PFSK-1 (cell line): ENCODE measurements around the gene MAN2B1.

ENCODE experiments used
- FOXP2 ChIP-seq: optimal IDR thresholded peaks from 2 replicates; pipeline ENCODE3; 2011; ENCODE audit warnings: borderline replicate concordance, control low read depth, inconsistent platforms; ENCODE audit not compliant: insufficient read depth; ENCODE audit errors: extremely low read length, extremely low read depth
- POLR2AphosphoS5 ChIP-seq: IDR thresholded peaks from 2 replicates; pipeline ENCODE4 v1.6.1; 2012; ENCODE audit warnings: low read depth, mild to moderate bottlenecking, control low read depth, low read length, moderate library complexity
- REST ChIP-seq, 2 experiments: IDR thresholded peaks; 2 replicates each; pipeline versions ENCODE4 v1.6.1 to v1.8.0; 2011 to 2012; ENCODE audit warnings: low read depth in 2 of 2, low read length in 2 of 2, control low read depth in 1 of 2, inconsistent platforms in 1 of 2, mild to moderate bottlenecking in 1 of 2, moderate library complexity in 1 of 2; ENCODE audit not compliant: insufficient read depth in 1 of 2
- SIN3A ChIP-seq: IDR thresholded peaks from 2 replicates; pipeline ENCODE4 v1.6.1; 2012; ENCODE audit warnings: mild to moderate bottlenecking, low read length, moderate library complexity, borderline replicate concordance; ENCODE audit not compliant: insufficient read depth
- TAF1 ChIP-seq: IDR thresholded peaks from 2 replicates; pipeline ENCODE4 v1.6.1; 2012; ENCODE audit warnings: low read length, control low read depth, borderline replicate concordance; ENCODE audit not compliant: insufficient read depth

GRCh38 chr19:12603714-12604113, 62.8 kb downstream of the MAN2B1 start:
- TF ChIP-seq REST (IDR thresholded peaks at IDR 0.05; ENCODE audit: insufficient read depth in 1 of 2, low read depth in 2 of 2, low read length in 2 of 2) = no peak
- TF ChIP-seq TAF1 = no peak
- no peak for TF ChIP-seq POLR2AphosphoS5
- TF ChIP-seq SIN3A = no peak
- no peak for TF ChIP-seq FOXP2
